Brain microvascular endothelial cell (primary cell): ENCODE measurements around the gene DHODH.
A peak's percentile ranks its signal among the peaks of the same experiment; 100 is the strongest.

ENCODE experiments used
- DNase-seq: peaks from one replicate; pipeline ENCODE4 v3.0.0-alpha.2; 2020
- H3K27ac ChIP-seq: fragments of 250-450 bp; sonication (Bioruptor Pico); 2 replicates; pipeline ENCODE4 v1.5.1; 2020; ENCODE audit warnings: mild to moderate bottlenecking, moderate library complexity
- H3K27me3 ChIP-seq: fragments of 250-450 bp; sonication (Bioruptor Pico); replicated peaks from 2 replicates; pipeline ENCODE4 v1.5.1; 2020; ENCODE audit warnings: mild to moderate bottlenecking
- H3K36me3 ChIP-seq: fragments of 250-450 bp; sonication (Bioruptor Pico); replicated peaks from 2 replicates; pipeline ENCODE4 v1.5.1; 2020; ENCODE audit warnings: mild to moderate bottlenecking
- H3K4me3 ChIP-seq: 2 replicates; pipeline ENCODE4 v1.5.1; 2011; ENCODE audit warnings: low read depth, mild to moderate bottlenecking, control low read depth, low read length, moderate library complexity
- CTCF ChIP-seq: IDR thresholded peaks from 2 replicates; pipeline ENCODE4 v1.5.1; 2011; ENCODE audit warnings: low read depth, mild to moderate bottlenecking, moderate library complexity, low read length, control low read depth, inconsistent platforms; ENCODE audit errors: missing control alignments
- in situ Hi-C: cut with HindIII; loops from 2 replicates; pipeline ENCODE4 v1.10.0; 2017; ENCODE audit warnings: low sequenced_read_pairs, low pct_ligation_motif_present

DHODH gene

GRCh38 chr16:72018470-72018869 lies 9.9 kb downstream of the DHODH start:
- Histone ChIP-seq H3K36me3 (no peaks in the 10 kb centered on the region), H3K27ac (no peak overlapping the region), H3K27me3 (no peaks in the 10 kb centered on the region), H3K4me3 (no peak overlapping the region)
- DNase-seq, result no peak
- no peak for TF ChIP-seq CTCF
- in situ Hi-C loops, result no loop called here

DNA sequence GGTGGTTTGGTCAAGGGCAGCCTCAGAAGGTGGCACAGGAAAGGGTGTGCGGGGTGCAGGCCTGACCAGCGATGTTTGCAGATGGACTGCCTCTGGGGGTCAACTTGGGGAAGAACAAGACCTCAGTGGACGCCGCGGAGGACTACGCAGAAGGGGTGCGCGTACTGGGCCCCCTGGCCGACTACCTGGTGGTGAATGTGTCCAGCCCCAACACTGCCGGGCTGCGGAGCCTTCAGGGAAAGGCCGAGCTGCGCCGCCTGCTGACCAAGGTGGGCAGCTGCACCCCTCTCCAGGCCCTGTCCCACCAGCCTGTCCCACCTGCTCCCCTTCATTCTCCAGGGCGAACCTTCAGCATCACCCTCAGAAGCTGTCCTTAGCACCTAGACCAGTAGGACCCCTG lies 12.5 kb downstream of the DHODH start:
- Histone ChIP-seq H3K27ac (no peak overlapping the region), H3K36me3 (peaks cover 2% of the 10 kb centered on the region), H3K27me3 (no peaks in the 10 kb centered on the region), H3K4me3 (no peak overlapping the region)
- in situ Hi-C loops, result no loop called here
- no peak for DNase-seq
- peak; percentile 68 for TF ChIP-seq CTCF

DNA sequence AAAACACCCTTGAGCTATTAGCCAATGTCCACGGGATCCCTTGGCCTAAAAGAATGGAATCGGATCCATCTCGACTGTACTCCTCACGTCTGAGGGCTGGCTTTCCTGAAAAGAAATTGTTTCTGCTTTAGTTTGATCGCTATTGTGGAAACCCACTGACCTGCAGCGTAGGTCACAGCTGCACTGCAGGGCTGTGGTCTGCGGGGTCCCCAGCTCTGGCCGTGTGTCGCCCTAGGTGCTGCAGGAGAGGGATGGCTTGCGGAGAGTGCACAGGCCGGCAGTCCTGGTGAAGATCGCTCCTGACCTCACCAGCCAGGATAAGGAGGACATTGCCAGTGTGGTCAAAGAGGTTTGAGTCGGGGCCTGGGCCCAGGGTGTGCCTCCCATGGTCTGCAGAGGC lies 13.6 kb downstream of the DHODH start:
- Histone ChIP-seq H3K4me3 (no peak overlapping the region), H3K36me3 (peaks cover 2% of the 10 kb centered on the region), H3K27me3 (no peaks in the 10 kb centered on the region), H3K27ac (no peak overlapping the region)
- TF ChIP-seq CTCF, result no peak
- DNase-seq, result no peak
- in situ Hi-C loops, result no loop called here

- Histone ChIP-seq H3K27me3 (no peaks in the 10 kb centered on the region), H3K36me3 (peaks cover 2% of the 10 kb centered on the region), H3K27ac (no peak overlapping the region), H3K4me3 (no peak overlapping the region)
- no peak for TF ChIP-seq CTCF
- DNase-seq, result no peak
- in situ Hi-C loops, result no loop called here
Measured at GRCh38 chr16:72023962-72024361, 15.4 kb downstream of the DHODH start.

- DNase-seq, result no peak
- no peak overlapping the region for H3K4me3 ChIP-seq
- peaks cover 2% of the 10 kb centered on the region for H3K36me3 ChIP-seq
- in situ Hi-C loops, result no loop called here
- no peak overlapping the region for H3K27ac ChIP-seq
- TF ChIP-seq CTCF, result no peak
- no peaks in the 10 kb centered on the region for H3K27me3 ChIP-seq
Measured at GRCh38 chr16:72024862-72025382, 16.4 kb downstream of the DHODH start.

- in situ Hi-C loops, result no loop called here
- TF ChIP-seq CTCF, result no peak
- Histone ChIP-seq H3K36me3 (peaks cover 2% of the 10 kb centered on the region), H3K27me3 (no peaks in the 10 kb centered on the region), H3K27ac (no peak overlapping the region), H3K4me3 (no peak overlapping the region)
- no peak for DNase-seq
Measured at GRCh38 chr16:72025404-72026114, 17.0 kb downstream of the DHODH start.
